Superior temporal gyrus (tissue), 1 donor: ENCODE measurements around the gene STAP1.

Experiments used
- DNase-seq: peaks from one replicate; pipeline ENCODE4 v3.0.0-alpha.2; 2016; ENCODE audit errors: extremely low spot score

STAP1 gene

GRCh38 chr4:67556436-67556835 is 2.1 kb upstream of the STAP1 start:
- DNase-seq: no peak

DNA sequence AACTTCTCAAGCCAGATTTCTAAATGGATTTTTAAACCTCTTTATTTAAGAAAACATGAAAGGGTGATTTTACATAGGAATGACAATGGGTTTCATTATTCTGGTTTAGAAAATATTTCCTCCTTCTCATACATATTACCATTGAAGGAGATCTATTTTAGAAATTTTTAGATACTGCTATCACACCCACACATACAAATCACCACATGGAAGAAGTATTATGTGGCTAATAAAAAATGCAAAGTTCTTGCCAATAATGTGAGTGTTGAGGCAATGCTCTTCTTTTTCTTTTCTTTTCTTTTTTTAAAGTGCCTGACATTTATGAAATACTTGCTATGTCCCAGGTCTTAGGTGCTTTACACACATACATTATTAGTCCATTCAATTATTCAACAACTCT is 6.8 kb downstream of the STAP1 start:
- no peak for DNase-seq

GRCh38 chr4:67566335-67566734 is 7.8 kb downstream of the STAP1 start:
- DNase-seq: no peak

DNA sequence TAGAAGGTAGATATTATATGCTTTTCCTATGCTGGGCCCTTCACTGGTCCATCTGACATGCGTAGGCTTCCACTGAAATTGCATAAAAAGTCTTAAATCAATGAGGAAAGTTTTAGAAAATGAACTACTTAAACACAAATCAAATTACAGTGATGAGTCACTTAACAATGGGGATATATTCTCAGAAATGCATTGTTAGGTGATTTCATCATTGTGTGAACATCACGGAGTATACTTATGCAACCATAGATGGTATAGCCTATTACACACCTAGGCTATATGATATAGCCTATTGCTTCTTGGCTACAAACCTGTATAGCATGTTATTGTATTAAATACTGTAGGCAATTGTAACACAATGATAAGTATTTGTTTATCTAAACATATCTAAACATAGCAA is 10.3 kb downstream of the STAP1 start:
- DNase-seq: no peak

DNA sequence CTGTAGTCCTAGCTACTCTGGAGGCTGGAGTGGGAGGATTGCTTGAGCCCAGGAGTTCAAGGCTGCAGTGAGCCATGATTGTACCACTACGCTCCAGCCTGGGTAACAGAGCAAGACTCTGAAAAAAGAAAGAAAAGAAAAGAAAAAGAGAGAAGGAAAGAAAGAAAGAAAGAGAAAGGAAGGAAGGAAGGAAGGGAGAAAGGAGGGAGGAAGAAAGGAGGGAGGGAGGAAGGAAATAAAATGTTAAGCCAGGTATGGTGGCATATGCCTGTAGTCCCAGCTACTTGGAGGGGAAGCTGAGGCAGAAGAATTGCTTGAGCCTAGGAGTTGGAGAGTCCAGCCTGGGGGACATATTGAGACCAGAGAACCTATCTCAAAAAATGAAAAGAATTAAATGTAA is 12.0 kb downstream of the STAP1 start:
- no peak for DNase-seq

DNA sequence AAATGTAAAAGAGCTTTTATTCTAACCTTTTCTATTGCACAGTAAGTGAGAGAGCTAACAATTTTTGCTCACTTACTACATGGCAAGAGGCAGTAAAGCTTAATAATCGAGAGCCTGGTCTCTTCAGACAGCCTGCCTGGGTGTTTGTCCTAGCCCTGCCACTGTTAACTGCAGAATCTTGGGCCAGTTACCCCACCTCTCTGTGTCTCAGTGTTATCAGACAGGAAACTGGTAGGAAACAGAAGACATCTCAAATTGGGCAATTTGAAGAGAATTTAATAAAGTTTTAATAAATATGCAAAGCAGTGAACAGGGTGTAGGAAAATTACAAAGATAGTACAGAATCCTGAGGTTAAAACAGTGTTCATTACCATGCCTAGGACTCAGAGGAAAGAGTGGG is 13.4 kb downstream of the STAP1 start:
- no peak for DNase-seq

GRCh38 chr4:67573193-67573592 is 14.7 kb downstream of the STAP1 start:
- no peak for DNase-seq

DNA sequence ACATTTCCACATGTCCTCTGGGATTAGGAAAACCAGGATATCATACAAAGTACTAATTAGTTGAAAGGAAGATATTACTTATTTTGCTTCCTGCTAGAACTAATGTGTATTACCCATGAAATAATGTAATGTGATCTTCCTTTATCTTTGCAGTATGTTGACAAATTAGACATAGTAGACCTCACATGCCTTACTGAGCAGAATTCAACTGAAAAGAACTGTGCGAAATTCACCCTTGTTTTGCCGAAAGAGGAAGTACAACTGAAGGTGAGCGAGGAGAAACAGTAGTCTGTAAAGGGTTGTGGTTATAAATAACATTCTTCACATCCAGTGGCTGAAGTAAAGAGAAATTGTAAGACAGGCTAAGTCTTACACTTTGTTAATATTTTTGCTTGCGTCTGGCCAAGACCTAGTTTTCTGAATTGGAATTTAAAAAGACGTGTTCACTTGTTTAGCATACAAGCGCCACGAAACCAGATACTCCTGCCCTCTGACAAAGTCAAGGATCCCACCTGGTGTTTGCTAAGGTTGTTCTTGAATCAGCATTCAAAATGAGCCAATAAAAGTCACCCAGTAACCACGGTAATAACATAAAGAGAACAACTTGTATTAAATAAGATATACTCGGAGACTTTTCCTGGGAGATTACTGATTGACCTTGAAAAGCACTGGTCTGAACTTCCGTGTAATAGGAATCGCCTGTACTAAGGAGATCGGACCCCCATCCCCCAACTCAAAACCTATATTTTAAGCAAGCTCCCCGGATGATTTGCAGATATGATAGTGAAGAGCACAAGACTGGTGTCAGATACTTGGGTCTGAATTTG is 16.9 kb downstream of the STAP1 start:
- no peak for DNase-seq

DNA sequence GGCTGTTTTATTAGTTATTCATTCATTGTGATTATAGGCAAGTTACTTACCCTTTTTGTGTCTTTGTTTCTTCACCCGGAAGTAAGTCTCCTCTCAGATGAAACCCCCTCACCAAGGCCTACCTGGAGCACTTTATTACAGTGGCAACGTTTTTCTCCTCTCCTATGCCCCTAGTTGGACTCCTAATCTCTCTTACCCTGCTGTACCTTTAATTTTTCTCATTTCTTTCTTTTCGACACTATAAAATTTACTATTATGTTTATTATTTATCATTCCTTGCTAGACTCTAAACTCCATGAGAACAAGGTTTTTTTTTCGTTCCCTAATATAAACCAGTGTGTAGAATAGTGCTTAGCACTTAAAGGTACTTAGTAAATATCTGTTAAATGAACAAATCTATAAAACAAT is 17.5 kb downstream of the STAP1 start:
- no peak for DNase-seq

DNA sequence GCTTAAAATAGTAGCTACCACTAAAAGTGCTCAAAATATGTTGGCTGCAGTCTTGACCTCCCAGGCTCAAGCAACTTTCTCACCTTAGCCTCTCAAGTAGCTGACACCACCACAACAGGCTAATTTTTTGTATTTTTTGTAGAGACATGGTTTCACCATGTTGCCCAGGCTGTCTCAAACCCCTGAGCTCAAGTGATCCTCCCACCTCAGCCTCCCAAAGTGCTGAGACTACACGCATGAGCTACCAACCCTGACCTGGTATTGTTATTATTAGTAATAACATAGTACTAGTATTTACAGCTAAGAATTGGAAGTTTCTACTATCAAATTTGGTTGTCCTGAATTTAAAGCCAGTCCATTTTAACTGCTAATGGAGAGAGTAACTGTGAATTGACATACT is 18.0 kb downstream of the STAP1 start:
- no peak for DNase-seq

DNA sequence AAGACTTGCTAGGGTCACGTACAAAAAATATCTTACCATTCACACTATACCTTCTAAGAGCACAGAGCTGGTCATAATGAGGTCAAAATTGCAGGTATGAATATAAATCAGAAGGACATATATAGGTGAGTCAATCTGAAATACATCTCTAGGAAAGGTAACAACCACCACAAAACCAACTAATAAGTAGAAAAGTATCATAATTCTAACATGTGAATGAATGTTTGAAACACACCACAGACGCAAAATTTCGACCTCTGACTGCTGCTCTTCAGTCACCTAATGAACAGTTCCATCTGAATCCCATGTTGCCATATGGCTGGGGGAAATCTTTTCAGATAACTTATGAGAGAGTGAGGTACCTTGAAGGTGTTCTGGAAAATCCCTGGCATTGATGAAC is 22.1 kb downstream of the STAP1 start:
- DNase-seq: no peak

DNA sequence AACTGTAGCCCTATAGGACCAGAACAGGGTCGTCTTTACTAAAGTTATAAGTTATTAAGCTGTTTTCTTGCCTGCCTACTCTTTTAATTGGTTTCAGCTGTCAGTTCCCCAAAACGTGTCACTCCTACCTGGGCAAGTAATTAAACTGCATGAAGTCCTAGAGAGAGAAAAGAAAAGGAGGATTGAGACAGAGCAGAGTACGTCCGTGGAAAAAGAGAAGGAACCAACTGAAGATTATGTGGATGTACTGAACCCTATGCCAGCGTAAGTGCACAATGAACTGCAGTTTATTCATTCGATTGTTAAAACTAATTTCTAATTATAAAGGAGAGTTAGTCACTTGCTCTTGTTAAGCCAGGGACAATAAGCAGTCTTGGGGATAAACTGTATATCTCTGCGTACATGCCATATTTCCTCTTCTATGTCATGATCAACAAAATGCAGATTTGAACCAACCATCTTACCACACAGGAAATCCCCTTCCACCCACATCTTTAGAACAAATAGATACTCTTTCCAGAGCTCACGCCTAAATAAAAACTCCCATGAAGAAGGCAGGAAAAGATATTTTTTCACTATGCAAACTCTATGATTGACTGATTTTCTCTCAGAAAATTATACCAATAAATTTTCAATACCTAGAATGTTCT is 22.8 kb downstream of the STAP1 start:
- DNase-seq: no peak

DNA sequence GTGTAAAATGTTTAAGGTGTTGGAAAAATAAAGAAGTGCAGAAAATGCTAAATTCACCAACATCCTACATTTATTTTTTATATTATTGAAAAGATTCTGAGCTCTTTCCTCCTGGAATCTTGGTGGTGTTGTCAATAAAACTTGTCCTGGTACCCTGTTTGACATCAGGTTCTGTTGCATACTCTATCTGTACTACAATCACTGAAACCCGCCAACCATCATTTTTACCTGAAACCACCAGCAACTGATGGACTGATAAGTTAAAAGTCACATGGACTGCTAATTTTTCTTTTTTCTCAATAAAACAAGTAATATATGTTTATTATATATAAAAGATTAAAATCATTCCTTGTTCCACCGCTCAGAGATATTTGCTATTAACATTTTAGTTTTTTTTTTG is 23.4 kb downstream of the STAP1 start:
- no peak for DNase-seq

DNA sequence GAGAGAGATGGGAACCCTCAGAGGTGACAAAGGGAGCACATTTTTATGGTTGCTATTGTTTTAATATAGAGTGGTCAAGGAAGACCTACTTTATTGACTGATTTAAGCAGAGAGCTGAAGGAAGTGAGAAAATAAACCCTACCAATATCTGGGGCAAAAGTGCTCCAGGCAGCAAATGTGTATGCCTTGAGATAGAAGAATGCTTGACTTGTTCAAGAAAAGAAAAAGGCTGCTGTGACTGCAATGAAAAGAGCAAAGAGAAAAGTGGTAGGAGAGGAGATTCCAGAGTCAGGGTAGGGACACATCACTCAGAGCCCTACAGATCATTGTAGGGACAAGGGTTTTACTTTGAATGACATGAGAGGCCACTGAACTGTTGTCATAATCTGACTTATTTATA is 26.0 kb downstream of the STAP1 start:
- no peak for DNase-seq

DNA sequence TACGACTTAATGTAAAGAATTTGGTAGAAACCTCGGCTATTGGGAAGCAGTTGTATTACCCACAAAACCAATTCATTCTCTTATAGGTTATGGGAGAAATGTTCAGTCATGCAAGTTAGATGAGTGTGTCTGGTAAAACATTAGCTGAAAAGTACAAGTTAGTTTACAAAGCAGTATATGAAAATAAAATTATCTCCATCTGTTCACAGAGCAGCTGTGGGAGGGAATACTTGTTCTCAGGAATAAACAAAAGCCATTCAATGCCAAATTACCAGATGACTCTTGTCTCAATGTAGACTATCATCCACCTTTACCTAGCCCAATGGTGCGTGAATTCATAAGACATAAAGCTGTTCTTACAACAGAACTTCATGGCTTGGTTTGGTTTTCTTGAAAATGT is 28.6 kb downstream of the STAP1 start:
- DNase-seq: no peak

- peak; percentile 58 for DNase-seq
These were observed 35.2 kb downstream of the STAP1 start for GRCh38 chr4:67593741-67594175.

- no peak for DNase-seq
These were observed 44.9 kb downstream of the STAP1 start for GRCh38 chr4:67603310-67604028.

- DNase-seq: no peak
These were observed 45.5 kb downstream of the STAP1 start for GRCh38 chr4:67604029-67604381.

- DNase-seq: no peak
These were observed 46.2 kb downstream of the STAP1 start for GRCh38 chr4:67604749-67605148.

GRCh38 chr4:67608027-67608426 is 49.5 kb downstream of the STAP1 start:
- no peak for DNase-seq

DNA sequence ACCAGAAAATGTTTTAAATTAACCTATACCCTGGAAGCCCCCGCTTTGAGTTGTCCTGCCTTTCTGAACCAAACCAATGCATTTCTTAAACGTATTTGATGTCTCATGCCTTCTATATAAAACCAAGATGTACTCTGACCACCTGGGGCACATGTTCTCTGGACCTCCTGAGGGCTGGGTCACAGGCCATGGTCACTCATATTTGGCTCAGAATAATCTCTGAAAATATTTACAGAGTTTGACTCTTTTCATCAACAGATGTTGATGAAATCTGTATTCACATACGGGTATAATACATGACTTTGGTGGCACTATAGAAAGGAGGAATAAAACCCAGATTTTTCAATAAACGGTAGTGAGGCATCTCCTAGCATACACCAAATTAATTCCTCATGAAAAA is 55.7 kb downstream of the STAP1 start:
- DNase-seq: no peak

DNA sequence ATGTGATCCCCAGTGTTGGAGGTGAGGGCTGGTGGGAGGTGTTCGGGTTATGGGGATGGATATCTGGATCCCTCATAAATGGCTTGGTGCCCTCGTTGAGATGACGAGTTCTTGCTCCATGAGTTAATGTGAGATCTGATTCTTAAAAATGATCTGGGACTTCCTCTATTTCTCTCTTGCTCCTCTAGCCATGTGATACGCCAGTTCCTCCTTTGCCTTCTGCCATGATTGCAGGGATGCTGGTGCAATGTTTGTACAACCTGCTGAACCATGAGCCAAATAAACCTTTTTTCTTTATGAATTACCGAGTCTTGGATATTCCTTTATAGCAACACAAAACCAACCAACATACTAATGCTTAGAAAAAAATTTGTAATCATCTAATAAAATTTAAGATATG is 56.6 kb downstream of the STAP1 start:
- DNase-seq: no peak

- DNase-seq: no peak
These were observed 58.0 kb downstream of the STAP1 start for GRCh38 chr4:67616478-67616877.
